Ectodermal cell (in vitro differentiated cells): ENCODE results near the gene KRT32.
"Not testable (repeated sequence)": the region's sequence is repeated elsewhere in the genome, so short reads cannot be mapped to it uniquely, and the experiment has no call there.

Experiments
- H3K27ac ChIP-seq: 2 replicates; pipeline ENCODE4 v1.7.0; 2013; ENCODE audit warnings: mild to moderate bottlenecking, low read depth, low read length; ENCODE audit not compliant: insufficient read depth, poor library complexity, severe bottlenecking
- H3K27me3 ChIP-seq: 2 replicates; pipeline ENCODE4 v1.7.0; 2013; ENCODE audit warnings: mild to moderate bottlenecking, low read length; ENCODE audit not compliant: insufficient read depth, control insufficient read depth, poor library complexity, severe bottlenecking
- H3K36me3 ChIP-seq: one replicate; pipeline ENCODE4 v1.7.0; 2013; ENCODE audit warnings: low read length; ENCODE audit not compliant: control insufficient read depth, insufficient read depth
- H3K4me1 ChIP-seq: one replicate; pipeline ENCODE4 v1.7.0; 2013; ENCODE audit warnings: low read length; ENCODE audit not compliant: control insufficient read depth, insufficient read depth
- H3K4me3 ChIP-seq: 2 replicates; pipeline ENCODE4 v1.7.0; 2013; ENCODE audit warnings: low read depth, low read length, control low read depth; ENCODE audit not compliant: insufficient read depth
- H3K9me3 ChIP-seq: 2 replicates; pipeline ENCODE4 v1.7.0; 2013; ENCODE audit warnings: mild to moderate bottlenecking, low read length, moderate library complexity; ENCODE audit not compliant: control insufficient read depth
- WGBS, 2 experiments: methylation state at CpG; one replicate each; pipeline ENCODE4 v1.1.7; 2013; ENCODE audit warnings: missing lambda C conversion rate in 2 of 2; 5-methylcytosine and 5-hydroxymethylcytosine counted together

Gene KRT32

DNA sequence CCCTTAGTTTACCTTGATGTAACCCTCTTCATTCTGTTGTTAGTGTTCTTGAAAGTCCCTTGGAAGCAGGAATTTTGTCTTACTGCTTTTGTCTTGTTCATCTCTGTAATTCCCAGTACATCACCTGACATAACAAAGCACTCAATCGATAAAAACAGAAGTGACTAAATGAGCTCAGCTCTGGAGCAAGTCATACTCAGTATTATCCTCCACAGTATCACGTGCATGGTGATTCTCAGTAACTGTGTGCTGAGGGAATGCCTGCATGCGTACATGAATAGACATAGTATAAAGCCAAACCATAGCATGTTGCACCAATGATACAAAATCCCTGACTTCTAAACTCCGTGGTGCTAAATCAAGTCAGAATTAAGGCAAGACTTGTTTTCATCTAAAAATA, 33.6 kb downstream of the KRT32 start:
- 67 to 73% methylated on average over 4 of the region's 4 CpGs for WGBS, 2 experiments

DNA sequence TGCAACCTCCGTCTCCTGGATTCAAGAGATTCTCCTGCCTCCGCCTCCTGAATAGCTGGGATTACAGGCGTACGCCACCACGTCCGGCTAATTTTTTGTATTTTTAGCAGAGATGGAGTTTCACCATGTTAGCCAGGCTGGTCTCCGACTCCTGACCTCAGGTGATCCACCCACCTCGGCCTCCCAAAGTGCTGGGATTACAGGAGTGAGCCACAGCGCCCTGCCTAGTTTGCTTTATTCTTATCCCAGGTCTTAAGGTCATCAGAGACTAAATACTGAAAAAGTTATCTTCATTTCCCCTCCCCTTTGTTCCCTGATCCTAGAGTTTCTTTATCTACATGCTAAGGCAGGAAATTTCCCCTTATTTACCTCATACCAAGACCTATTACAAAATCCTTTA, 36.8 kb downstream of the KRT32 start:
- not testable (repeated sequence) for H3K36me3 ChIP-seq, H3K9me3 ChIP-seq, H3K4me3 ChIP-seq, H3K27ac ChIP-seq, H3K4me1 ChIP-seq, H3K27me3 ChIP-seq
- WGBS, 2 experiments, result 90 to 92% methylated on average over 9 of the region's 9 CpGs

More for the DNA sequence above, 33.6 kb downstream of the KRT32 start:
- H3K9me3 ChIP-seq, result no peaks in the 10 kb centered on the region
- no peaks in the 10 kb centered on the region for H3K4me1 ChIP-seq
- H3K36me3 ChIP-seq, result no peaks in the 10 kb centered on the region
- H3K27ac ChIP-seq, result no peak overlapping the region
- no peaks in the 10 kb centered on the region for H3K27me3 ChIP-seq
- H3K4me3 ChIP-seq, result no peak overlapping the region

DNA sequence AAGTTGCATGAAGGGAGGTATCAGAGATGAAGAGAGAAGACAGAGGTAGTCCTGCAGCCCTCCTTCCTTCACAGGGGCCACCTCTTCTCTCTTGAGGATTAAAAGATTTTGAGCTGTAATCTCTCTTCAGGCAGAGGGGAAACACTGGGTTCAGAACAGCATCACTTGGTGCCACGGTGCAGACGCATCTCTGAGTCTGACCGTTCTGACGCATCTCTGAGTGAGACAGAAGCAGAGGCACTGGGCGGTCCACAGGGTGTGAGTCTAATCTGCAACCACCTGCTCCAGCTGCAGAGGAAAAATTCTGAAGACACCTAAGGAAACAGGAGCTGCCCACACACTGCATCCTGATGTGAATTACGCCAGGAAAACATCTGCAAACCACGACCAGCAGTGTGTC, 37.5 kb downstream of the KRT32 start:
- no peaks in the 10 kb centered on the region for H3K27me3 ChIP-seq
- no peaks in the 10 kb centered on the region for H3K9me3 ChIP-seq
- WGBS, 2 experiments, result 91 to 92% methylated on average over 7 of the region's 7 CpGs
- no peaks in the 10 kb centered on the region for H3K36me3 ChIP-seq
- no peak overlapping the region for H3K27ac ChIP-seq
- no peak overlapping the region for H3K4me3 ChIP-seq
- H3K4me1 ChIP-seq, result no peaks in the 10 kb centered on the region

GRCh38 chr17:41428591-41429291, 38.4 kb downstream of the KRT32 start:
- no peaks in the 10 kb centered on the region for H3K9me3 ChIP-seq
- no peaks in the 10 kb centered on the region for H3K27me3 ChIP-seq
- no peaks in the 10 kb centered on the region for H3K4me1 ChIP-seq
- no peak overlapping the region for H3K27ac ChIP-seq
- WGBS, 2 experiments, result 64 to 71% methylated on average over 4 of the region's 4 CpGs
- no peaks in the 10 kb centered on the region for H3K36me3 ChIP-seq
- no peak overlapping the region for H3K4me3 ChIP-seq

- H3K9me3 ChIP-seq, result no peaks in the 10 kb centered on the region
- WGBS, 2 experiments, result 95 to 96% methylated on average over 12 of the region's 13 CpGs
- H3K36me3 ChIP-seq, result no peaks in the 10 kb centered on the region
These were observed 43.0 kb downstream of the KRT32 start, which contains the start of gene KRT37 for GRCh38 chr17:41424111-41424635. Gene KRT37 (minus strand): TSS chr17:41424585. CDS start chr17:41424523, 62 bp downstream.

DNA sequence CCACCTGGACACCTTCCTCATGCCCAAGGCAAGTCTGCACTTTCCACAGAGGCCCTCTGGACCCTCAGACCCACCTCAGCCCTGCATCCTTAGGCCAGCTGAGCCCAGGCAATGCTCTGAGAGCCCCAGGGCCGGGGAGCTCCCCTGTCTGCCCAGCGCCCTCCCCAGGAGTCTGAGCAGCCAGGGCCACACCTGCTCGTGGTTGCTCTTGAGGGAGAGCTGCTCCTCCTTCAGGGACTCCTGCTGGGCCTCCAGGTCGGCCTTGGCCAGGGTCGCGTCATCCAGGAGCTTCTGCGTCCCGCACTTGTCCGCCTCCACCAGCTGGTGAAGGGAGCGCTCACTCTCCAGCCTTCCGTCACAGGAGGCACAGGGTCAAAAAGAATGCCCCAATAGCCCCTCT, 44.6 kb downstream of the KRT32 start:
- 85 to 89% methylated on average over 11 of the region's 11 CpGs for WGBS, 2 experiments
- not testable (repeated sequence) for H3K4me1 ChIP-seq, H3K36me3 ChIP-seq, H3K27ac ChIP-seq, H3K9me3 ChIP-seq, H3K4me3 ChIP-seq, H3K27me3 ChIP-seq

More at GRCh38 chr17:41424111-41424635, 43.0 kb downstream of the KRT32 start, which contains the start of gene KRT37:
- Histone ChIP-seq H3K27me3 (no peaks in the 10 kb centered on the region), H3K4me1 (no peaks in the 10 kb centered on the region), H3K4me3 (no peak within 1 kb of the TSS), H3K27ac (no peak within 1 kb of the TSS)

DNA sequence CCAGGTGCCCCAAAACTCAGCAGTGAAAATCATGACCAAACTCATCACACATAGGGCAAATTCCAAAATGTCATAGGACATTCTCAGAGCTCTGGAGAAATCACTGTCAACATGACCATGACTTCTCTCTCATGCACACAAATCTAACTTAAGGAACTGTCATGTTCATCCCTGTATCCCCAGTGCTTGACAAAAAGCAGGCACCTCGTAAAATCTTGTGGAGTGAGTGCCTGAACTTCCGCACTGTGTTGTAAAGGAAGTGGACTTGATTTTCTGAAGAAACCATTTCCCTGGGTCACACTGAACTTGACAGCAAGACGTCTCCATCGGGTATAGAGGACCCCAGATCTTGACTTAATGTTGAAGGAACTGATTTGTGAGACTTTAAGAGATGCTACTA, 45.6 kb downstream of the KRT32 start:
- Histone ChIP-seq H3K27ac (no peak overlapping the region), H3K9me3 (no peaks in the 10 kb centered on the region)
- 89 to 92% methylated on average over 4 of the region's 4 CpGs for WGBS, 2 experiments

GRCh38 chr17:41421116-41421515, 46.1 kb downstream of the KRT32 start:
- no peaks in the 10 kb centered on the region for H3K27me3 ChIP-seq
- no peak overlapping the region for H3K27ac ChIP-seq
- H3K4me1 ChIP-seq, result no peaks in the 10 kb centered on the region
- H3K9me3 ChIP-seq, result no peaks in the 10 kb centered on the region
- H3K4me3 ChIP-seq, result no peak overlapping the region
- no peaks in the 10 kb centered on the region for H3K36me3 ChIP-seq
- WGBS, 2 experiments, result 93 to 96% methylated on average over 9 of the region's 9 CpGs

More for the DNA sequence above, 45.6 kb downstream of the KRT32 start:
- Histone ChIP-seq H3K36me3 (no peaks in the 10 kb centered on the region), H3K4me3 (no peak overlapping the region), H3K4me1 (no peaks in the 10 kb centered on the region), H3K27me3 (no peaks in the 10 kb centered on the region)

DNA sequence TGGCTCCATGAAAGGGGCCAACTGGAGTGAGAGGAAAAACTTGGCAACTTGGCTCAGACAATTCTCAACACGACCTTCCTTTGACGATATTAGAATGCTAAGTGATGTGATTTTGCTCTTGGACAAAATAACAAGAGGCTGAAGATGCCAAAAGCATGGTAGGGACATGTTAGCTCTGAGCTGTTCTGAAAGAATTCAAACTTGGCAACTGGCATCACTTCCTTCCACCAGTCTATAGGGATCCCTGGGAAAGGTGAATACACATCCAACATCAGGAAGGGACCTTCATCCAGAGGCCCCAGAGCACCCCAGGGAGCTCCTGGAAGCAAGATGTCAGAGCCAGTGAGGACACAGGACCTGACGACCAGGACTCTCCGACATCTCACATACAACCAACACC, 47.1 kb downstream of the KRT32 start:
- H3K36me3 ChIP-seq, result no peaks in the 10 kb centered on the region
- H3K4me3 ChIP-seq, result no peak overlapping the region
- H3K4me1 ChIP-seq, result no peaks in the 10 kb centered on the region
- no peaks in the 10 kb centered on the region for H3K27me3 ChIP-seq
- WGBS, 2 experiments, result 84 to 85% methylated on average over 3 to 4 of the region's 4 CpGs
- H3K27ac ChIP-seq, result no peak overlapping the region
- H3K9me3 ChIP-seq, result no peaks in the 10 kb centered on the region

DNA sequence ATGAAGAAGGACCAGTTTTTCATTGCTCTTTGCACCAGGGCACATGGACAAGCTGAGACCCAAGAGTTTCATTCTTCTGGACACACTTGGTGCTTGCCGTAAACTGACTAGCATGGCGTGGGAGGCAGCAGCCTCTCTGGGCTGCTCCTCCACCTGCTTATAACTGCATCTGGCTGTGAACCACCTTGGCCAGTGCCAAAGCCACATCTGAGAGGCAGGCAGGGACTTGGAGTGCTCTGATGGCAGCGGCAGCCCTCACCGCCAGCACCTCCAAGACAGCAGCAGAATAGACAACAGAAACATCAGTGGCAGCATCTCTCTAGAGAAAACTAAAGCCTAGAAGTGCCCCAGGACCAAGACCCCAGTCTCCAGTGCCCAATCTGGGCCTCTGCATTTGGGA, 47.5 kb downstream of the KRT32 start:
- 96 to 97% methylated on average over 4 of the region's 4 CpGs for WGBS, 2 experiments
- H3K27me3 ChIP-seq, result no peaks in the 10 kb centered on the region

More for the DNA sequence above, 47.5 kb downstream of the KRT32 start:
- Histone ChIP-seq H3K4me3 (no peak overlapping the region), H3K36me3 (no peaks in the 10 kb centered on the region), H3K27ac (no peak overlapping the region), H3K9me3 (no peaks in the 10 kb centered on the region), H3K4me1 (no peaks in the 10 kb centered on the region)
